ENCODE data around the gene MAP2K3. TPM values are rescaled to one million over a fixed set of nuclear protein-coding genes. Genes with fewer than 3 reads are reported as not detected.
A peak's percentile ranks its signal among the peaks of the same experiment; 100 is the strongest.

MAP2K3 gene
- polyA plus RNA-seq, 4 donors = 20.2 to 26.7 (median 22.0) TPM

GRCh38 chr17:21279582-21279981, 4.9 kb upstream of the MAP2K3 start:
- no peak for DNase-seq (ENCODE audit: low read depth in 4 of 4, low spot score in 3 of 4)

DNA sequence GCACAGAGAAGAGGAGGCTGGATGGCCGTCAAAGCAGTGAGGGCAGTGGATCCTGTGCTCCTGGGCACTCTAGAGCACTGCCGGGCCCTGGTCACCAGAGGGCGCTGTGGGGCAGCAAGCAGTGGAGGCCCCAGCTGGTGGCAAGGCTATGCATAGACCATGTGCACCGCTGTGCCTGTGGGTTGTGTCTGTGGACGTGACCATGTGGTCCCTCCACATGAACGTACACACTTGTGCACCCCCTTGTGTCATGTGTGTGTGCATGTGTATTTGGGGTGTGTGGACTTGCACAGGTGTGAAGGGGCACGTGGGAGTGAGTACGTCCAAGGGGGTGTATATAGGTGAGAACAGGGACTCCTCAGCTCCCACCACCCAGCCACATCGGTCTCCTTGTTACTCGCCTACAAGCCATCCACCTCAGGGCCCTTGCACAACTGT, 4.4 kb upstream of the MAP2K3 start:
- peak in 2 of 4 donors; percentile 56 to 68 for DNase-seq (ENCODE audit: low read depth in 4 of 4, low spot score in 3 of 4)

DNA sequence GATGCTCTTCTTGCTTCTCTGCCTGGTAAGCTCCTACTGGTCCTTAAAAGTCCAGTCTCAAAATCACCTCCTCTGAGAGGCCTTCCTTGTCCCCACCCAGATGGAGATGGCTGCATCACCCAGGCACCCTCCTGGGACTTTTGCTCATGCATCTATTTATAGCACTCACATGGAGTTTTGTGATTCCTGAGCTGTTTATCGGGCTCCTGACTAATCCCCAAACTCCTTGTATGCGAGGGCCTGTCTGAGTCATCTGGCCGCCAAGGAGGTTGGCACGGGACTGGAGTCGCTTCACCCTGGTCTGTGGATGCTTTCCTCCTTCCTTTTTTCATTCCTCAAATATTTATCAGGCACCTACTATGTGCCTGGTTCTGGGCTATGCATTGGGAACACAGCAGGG, 2.3 kb upstream of the MAP2K3 start:
- DNase-seq (ENCODE audit: low read depth in 4 of 4, low spot score in 3 of 4) = no peak

DNA sequence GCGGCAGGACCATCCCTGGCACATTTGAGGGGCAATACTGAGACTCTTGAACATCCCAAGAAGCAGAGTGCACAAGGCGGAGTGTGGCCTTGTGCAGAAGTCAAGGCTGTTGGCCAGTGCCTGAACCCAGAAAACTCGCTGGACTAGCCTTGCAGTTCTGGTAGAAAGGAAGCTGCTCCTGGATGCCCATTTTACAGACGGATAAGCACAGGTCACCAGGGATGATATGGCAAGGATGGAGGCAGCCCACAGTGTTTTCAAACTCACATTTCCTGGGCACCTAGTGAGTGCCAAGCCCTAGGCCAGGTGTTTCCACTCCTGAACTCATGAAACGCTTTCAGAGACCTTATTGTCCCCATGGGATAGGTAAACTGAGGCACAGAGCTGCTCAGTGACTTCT, 1.7 kb upstream of the MAP2K3 start:
- DNase-seq (ENCODE audit: low read depth in 4 of 4, low spot score in 3 of 4) = no peak

GRCh38 chr17:21283482-21284318, 811 bp upstream of the MAP2K3 start:
- no peak for DNase-seq (ENCODE audit: low read depth in 4 of 4, low spot score in 3 of 4)

DNA sequence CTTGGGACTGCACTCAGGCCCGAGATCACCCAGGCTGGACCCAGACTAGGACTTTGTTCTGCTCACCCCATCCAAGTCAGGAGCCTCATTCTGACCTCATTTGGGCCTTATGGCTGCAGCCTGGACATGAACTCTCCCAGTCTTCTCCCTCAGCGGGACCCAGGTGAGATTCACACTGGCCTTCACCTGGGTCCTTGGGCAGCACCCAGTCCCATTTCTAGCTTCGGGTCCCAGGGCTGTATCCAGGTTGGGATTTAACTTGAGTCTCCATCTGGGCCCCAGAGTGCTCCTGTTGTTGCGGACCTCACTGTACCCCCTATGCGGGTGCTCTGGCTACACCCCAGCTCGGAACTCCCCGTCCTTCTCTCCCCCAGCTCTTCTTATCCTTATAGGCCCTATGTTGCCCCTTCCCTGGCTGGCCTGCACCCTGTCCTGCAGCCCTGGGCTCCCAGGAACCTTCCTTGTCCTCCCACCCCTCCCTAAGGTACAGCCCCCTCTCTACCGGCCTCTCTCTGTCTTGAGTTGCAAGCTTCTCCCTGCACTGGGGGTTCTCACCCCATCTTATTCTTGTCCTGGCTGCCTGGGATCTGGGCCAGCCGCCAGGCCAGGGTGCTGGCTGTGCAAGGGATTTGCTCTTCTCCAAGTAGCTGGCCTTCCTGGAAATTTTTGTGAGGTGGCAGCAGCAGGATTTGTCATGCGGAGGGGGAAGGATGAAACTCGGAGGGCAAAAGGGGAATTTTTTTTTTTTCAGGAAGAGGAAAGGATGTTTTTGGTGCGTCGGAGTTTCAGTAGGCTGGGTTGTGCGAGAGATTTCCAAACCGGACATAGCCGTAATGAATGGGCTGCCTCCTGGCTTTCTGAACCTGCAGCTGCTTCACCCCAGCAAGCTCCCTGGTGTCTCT, 904 bp downstream of the MAP2K3 start:
- peak in 1 of 4 donors; percentile 23 for DNase-seq (ENCODE audit: low read depth in 4 of 4, low spot score in 3 of 4)

GRCh38 chr17:21286066-21286770, 1.7 kb downstream of the MAP2K3 start:
- DNase-seq (ENCODE audit: low read depth in 4 of 4, low spot score in 3 of 4) = peak; percentile 54 to 78 (median 68)

DNA sequence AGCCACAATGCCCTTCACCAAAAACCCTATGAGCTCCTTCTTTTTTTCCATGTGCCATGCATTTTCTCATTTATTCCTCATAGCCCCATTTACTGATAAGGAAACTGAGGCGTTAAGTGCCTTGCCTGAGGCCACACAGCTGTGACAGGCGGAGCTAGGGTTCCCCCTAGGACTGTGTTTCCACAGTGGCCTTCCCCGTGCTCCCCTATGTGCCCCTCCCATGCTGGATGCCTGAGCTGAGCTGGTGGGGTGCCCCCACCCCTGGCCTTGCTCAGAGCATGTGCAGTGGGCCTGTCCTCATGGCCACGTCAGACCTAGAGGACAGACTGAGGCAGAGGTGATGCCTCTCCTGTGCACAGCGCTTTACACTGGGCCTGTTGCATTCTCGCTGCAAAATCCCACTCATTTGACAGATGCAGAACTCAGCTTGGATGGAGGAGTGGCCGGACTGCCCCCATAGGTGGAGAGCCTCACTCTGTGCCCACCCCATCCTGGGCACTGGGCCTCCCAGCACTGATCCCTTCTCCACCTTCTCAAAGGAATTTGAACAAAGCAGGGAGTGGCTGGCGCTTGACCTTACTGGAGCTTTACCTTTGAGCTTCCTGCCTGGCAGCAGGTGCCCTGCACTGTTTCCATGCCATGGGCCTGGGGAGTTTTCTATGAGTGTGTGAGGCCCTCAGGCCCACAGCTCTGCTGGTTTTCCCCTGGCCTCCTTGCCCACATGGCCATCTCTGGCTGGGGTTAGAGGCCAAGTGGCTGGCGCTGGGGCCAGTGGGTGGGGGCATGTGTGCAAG, 2.6 kb downstream of the MAP2K3 start:
- no peak for DNase-seq (ENCODE audit: low read depth in 4 of 4, low spot score in 3 of 4)

GRCh38 chr17:21287703-21288449, 3.4 kb downstream of the MAP2K3 start:
- peak in 1 of 4 donors; percentile 18 for DNase-seq (ENCODE audit: low read depth in 4 of 4, low spot score in 3 of 4)

DNA sequence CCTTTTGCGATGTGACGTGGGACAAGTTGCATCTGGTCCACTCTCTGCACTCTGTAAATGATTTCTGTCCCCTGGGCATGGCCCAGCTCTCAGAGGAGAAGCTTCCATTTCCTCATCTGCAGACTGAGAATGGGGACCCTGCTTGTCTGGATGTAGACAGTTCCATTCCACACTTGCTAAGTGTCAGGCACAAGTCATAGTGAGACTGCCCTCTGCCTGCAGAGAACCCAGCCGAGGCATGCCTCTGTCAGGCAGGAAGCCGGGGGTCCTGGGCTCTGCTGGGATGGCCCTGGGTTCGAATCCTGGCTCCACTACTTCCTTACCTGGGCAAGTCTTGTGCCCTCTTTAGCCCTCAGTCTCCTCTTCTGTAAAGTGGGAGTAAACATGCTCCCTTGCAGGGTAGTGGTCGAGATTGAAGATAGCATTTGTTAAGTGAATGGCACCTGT, 4.1 kb downstream of the MAP2K3 start:
- no peak for DNase-seq (ENCODE audit: low read depth in 4 of 4, low spot score in 3 of 4)

- no peak for DNase-seq (ENCODE audit: low read depth in 4 of 4, low spot score in 3 of 4)
Observed at GRCh38 chr17:21289175-21289901, 4.8 kb downstream of the MAP2K3 start.

GRCh38 chr17:21289902-21290571, 5.5 kb downstream of the MAP2K3 start:
- no peak for DNase-seq (ENCODE audit: low read depth in 4 of 4, low spot score in 3 of 4)

DNA sequence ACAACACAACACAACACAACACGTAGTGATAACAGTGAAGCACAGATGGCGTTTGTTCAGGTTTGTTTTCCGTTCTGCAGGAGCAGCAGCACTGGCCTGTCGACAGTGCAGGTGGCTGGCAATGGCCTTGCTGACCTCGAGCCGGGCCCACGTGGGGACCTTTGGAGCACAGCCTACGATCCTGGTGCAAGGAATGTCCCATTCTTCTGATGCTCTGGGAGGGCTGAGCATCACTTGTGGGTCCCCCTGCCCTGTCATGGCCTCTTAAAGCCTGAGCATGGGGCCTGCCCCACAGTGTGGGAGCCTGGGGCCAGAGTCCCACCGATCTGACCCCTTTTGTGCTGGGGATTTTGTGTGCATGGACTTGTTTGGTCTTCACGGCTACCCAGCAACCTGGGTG, 6.8 kb downstream of the MAP2K3 start:
- no peak for DNase-seq (ENCODE audit: low read depth in 4 of 4, low spot score in 3 of 4)

DNA sequence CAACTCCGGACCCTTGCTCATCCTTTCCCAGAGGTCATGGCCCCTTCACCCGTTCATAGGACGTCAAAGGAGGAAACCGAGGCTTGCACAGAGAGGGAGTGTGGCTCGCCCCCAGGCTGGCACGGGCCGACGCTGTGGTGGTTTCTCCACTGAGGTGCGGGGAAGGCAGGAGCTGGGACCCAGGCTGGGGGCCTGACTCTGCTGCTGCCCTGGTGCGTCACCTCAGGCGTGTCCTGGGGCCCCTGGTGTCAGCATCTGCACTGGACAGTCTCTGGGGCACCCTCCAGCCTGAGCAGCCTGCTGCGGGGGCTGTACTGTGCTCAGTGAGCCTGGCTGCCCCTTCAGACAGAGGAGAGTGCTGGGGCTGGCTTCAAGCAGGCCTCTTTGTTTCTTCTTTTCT, 7.4 kb downstream of the MAP2K3 start:
- DNase-seq (ENCODE audit: low read depth in 4 of 4, low spot score in 3 of 4) = no peak

- no peak for DNase-seq (ENCODE audit: low read depth in 4 of 4, low spot score in 3 of 4)
Observed at GRCh38 chr17:21292867-21293830, 8.6 kb downstream of the MAP2K3 start.

DNA sequence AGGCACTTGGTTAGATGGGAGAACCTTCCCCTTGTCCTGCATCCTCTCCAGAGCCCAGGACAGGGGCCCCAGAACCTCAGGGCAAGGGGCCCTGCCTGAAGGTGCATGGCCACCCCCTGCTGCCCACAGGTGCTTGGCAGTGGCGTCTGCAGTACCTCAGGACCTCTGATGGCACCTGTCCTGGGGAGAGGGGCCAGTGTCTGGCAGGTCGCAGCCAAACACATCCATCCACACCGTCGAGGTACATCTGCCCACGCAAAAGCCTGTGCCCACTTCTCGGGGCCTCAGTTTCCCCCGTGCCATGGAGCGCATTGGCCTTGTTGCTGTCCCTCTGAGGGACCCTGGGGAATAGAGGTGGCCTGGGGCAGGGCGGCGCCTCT, 9.3 kb downstream of the MAP2K3 start:
- DNase-seq (ENCODE audit: low read depth in 4 of 4, low spot score in 3 of 4) = no peak

All from right renal pelvis (tissue), 4 donors.